CD4-positive, alpha-beta T cell treated with Interleukin-12 subunit alpha and Interleukin-12 subunit beta, for 1 hour (primary cell): Measurements from ENCODE around the gene CYBA.

Experiments
- DNase-seq: peaks from one replicate; pipeline ENCODE4 v3.0.0-alpha.2; 2020

The CYBA gene

GRCh38 chr16:88650749-88651275 lies at the start of gene CYBA:
CYBA (minus strand) TSS chr16:88651053; CDS start chr16:88651013, 40 bp downstream.
- peak; percentile 89 for DNase-seq

- DNase-seq: no peak
Observed at GRCh38 chr16:88700322-88700635, 49.4 kb upstream of the CYBA start.

GRCh38 chr16:88699180-88699579 lies 48.3 kb upstream of the CYBA start:
- DNase-seq: no peak

GRCh38 chr16:88698646-88699045 lies 47.8 kb upstream of the CYBA start:
- no peak for DNase-seq

GRCh38 chr16:88697831-88698615 lies 47.2 kb upstream of the CYBA start:
- peak; percentile 40 for DNase-seq

GRCh38 chr16:88697116-88697830 lies 46.4 kb upstream of the CYBA start:
- no peak for DNase-seq

- no peak for DNase-seq
Observed at GRCh38 chr16:88696441-88696840, 45.6 kb upstream of the CYBA start.

GRCh38 chr16:88695753-88696152 lies 44.9 kb upstream of the CYBA start:
- DNase-seq: no peak

GRCh38 chr16:88695218-88695617 lies 44.4 kb upstream of the CYBA start:
- no peak for DNase-seq

- DNase-seq: no peak
Observed at GRCh38 chr16:88694221-88695087, 43.6 kb upstream of the CYBA start.

- no peak for DNase-seq
Observed at GRCh38 chr16:88693420-88694177, 42.7 kb upstream of the CYBA start.

- DNase-seq: no peak
Observed at GRCh38 chr16:88692861-88693260, 42.0 kb upstream of the CYBA start.

GRCh38 chr16:88691924-88692560 lies 41.2 kb upstream of the CYBA start:
- peak; percentile 40 for DNase-seq

GRCh38 chr16:88691129-88691813 lies 40.4 kb upstream of the CYBA start:
- no peak for DNase-seq

GRCh38 chr16:88690341-88691128 lies 39.7 kb upstream of the CYBA start:
- no peak for DNase-seq

GRCh38 chr16:88688013-88688778 lies 37.3 kb upstream of the CYBA start:
- DNase-seq: no peak

GRCh38 chr16:88687676-88688012 lies 36.8 kb upstream of the CYBA start:
- DNase-seq: no peak

- no peak for DNase-seq
Observed at GRCh38 chr16:88687254-88687576, 36.4 kb upstream of the CYBA start.

GRCh38 chr16:88686439-88687253 lies 35.8 kb upstream of the CYBA start, which contains the start of gene SNAI3:
SNAI3 (minus strand) TSS chr16:88686507; CDS start chr16:88686406, 101 bp downstream.
- DNase-seq: peak; percentile 85
